ENCODE results near the gene IL6R.

Gene IL6R

DNA sequence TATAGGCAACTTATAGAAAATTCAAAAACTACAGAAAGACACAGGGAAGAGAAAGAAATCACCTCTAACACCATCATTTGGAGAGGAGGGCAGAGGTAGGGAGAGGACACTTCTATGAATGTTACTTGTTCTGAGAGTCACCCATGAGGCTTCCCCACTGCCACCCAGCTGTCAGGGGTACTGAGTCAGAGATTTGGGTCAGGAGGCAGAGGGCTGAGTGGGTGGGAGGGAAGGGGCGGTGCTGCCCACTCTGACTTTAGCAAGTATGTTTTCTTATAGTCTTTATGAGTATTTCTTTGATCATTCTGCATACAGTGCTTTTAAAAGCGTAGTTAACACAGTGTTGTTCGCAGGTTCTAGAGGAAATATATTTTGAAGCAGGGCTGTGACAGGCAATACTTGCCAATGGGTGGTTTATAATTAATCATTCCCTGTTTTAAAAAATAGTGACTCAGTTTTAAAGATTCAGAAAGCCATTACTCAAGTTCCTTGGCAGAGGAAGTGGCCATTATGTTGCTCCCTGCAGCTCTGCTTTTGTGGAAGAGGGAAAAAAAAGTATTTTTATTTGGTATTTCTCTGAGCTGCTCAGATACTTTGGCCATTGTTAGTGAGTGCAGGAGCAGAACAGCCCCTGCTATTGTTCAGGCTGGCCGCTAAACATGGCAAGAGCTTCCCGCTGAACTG is 18.3 kb downstream of the IL6R start:
- TF ChIP-seq SIN3A (IDR thresholded peaks at IDR 0.05; ENCODE audit: borderline replicate concordance, insufficient read depth, low read length) (no peak), FOXP2 (optimal IDR thresholded peaks at IDR 0.05; ENCODE audit: borderline replicate concordance, extremely low read depth, extremely low read length, insufficient read depth) (no peak), POLR2AphosphoS5 (IDR thresholded peaks at IDR 0.05; ENCODE audit: low read depth, low read length) (no peak), TAF1 (IDR thresholded peaks at IDR 0.05; ENCODE audit: borderline replicate concordance, insufficient read depth, low read length) (no peak)
- TF ChIP-seq, protein P1, sequence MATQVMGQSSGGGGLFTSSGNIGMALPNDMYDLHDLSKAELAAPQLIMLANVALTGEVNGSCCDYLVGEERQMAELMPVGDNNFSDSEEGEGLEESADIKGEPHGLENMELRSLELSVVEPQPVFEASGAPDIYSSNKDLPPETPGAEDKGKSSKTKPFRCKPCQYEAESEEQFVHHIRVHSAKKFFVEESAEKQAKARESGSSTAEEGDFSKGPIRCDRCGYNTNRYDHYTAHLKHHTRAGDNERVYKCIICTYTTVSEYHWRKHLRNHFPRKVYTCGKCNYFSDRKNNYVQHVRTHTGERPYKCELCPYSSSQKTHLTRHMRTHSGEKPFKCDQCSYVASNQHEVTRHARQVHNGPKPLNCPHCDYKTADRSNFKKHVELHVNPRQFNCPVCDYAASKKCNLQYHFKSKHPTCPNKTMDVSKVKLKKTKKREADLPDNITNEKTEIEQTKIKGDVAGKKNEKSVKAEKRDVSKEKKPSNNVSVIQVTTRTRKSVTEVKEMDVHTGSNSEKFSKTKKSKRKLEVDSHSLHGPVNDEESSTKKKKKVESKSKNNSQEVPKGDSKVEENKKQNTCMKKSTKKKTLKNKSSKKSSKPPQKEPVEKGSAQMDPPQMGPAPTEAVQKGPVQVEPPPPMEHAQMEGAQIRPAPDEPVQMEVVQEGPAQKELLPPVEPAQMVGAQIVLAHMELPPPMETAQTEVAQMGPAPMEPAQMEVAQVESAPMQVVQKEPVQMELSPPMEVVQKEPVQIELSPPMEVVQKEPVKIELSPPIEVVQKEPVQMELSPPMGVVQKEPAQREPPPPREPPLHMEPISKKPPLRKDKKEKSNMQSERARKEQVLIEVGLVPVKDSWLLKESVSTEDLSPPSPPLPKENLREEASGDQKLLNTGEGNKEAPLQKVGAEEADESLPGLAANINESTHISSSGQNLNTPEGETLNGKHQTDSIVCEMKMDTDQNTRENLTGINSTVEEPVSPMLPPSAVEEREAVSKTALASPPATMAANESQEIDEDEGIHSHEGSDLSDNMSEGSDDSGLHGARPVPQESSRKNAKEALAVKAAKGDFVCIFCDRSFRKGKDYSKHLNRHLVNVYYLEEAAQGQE (IDR thresholded peaks at IDR 0.05; ENCODE audit: insufficient read depth in 1 of 2, low read depth in 2 of 2, low read length in 2 of 2): no peak

DNA sequence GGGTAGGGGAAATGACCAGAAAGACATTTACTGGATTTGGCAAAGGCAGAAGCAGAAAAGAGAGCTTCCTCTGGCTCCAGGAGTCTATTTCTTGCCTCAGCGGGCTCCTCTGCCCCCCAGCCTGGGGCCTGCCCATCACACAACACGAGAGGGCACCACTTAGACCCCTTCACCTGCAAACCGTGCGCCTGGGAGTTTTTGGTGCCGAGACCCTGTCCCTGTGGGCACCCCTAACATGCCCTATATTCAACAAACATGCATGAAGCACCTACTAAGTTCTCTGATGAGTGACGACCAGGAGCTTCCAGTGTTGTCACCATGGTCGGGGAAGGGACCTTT is 18.8 kb downstream of the IL6R start:
- TF ChIP-seq, protein P1 (IDR thresholded peaks at IDR 0.05; ENCODE audit: insufficient read depth in 1 of 2, low read depth in 2 of 2, low read length in 2 of 2): no peak
- TF ChIP-seq POLR2AphosphoS5 (IDR thresholded peaks at IDR 0.05; ENCODE audit: low read depth, low read length) (no peak), SIN3A (IDR thresholded peaks at IDR 0.05; ENCODE audit: borderline replicate concordance, insufficient read depth, low read length) (no peak), TAF1 (IDR thresholded peaks at IDR 0.05; ENCODE audit: borderline replicate concordance, insufficient read depth, low read length) (no peak), FOXP2 (optimal IDR thresholded peaks at IDR 0.05; ENCODE audit: borderline replicate concordance, extremely low read depth, extremely low read length, insufficient read depth) (no peak)

DNA sequence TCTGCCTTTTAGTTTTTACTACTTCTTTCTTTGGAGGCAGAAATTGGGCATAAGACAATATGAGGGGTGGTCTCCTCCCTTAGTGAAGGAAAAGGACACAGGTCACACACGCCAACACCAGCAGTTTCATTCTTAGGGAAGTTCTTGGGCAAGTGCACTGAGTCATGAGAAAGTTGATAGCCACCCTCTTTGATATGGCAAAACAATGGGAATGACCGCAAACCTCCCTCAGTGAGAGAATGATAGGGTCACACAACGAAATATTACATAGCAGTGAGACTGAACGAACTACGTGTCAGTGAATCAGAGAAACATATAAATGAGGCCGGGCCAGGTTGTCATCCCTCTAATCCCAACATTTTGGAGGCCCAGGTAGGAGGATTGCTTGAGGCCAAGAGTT is 20.0 kb downstream of the IL6R start:
- TF ChIP-seq FOXP2 (optimal IDR thresholded peaks at IDR 0.05; ENCODE audit: borderline replicate concordance, extremely low read depth, extremely low read length, insufficient read depth) (no peak), TAF1 (IDR thresholded peaks at IDR 0.05; ENCODE audit: borderline replicate concordance, insufficient read depth, low read length) (no peak), POLR2AphosphoS5 (IDR thresholded peaks at IDR 0.05; ENCODE audit: low read depth, low read length) (no peak), SIN3A (IDR thresholded peaks at IDR 0.05; ENCODE audit: borderline replicate concordance, insufficient read depth, low read length) (no peak)
- TF ChIP-seq, protein P1 (IDR thresholded peaks at IDR 0.05; ENCODE audit: insufficient read depth in 1 of 2, low read depth in 2 of 2, low read length in 2 of 2): no peak

DNA sequence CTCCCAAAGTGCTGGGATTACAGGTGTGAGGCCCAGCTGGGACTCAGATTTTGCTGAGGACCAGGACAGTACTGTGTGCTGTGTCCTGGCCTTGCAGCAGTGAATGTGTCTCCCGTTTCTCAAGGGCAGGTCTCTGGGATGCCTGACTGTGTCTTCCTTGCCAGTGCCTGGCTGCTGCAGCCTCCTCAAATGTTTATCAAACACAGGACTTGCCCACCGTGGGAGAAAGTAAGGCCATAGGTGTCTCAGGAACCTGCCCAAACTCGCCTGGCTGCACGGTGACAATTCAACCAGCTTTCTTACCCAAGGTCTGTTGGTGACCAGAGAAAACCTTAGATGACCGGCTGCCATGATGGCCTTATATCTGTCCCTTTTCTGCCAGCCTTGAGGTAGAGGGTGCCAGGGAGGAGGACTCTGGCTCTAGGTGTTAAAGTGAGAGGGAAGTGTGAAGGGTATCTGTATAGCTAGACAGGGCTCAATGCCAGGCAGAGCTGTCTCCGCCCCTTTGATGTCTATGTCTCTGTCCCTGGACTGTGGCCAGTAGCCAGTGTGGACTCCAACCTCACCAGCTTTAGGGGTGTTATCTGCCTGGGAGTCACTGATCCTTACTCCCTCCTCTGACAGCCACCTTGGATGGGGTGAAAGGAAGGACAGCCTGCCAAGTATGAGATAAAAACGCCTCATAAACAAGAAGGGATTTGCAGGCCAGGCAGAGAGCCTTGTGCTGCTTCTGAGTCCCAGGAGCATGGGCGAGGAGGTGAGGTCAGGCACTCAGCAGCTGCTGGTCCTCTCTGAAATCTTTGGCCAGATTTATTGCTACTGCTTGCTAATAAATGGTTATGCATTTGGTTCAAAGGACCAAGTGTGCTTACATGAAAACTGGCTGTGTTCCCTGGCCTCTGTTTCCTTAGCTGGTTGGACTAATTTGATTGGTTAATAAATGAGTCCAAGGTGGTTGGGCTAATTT is 22.3 kb downstream of the IL6R start:
- TF ChIP-seq TAF1 (IDR thresholded peaks at IDR 0.05; ENCODE audit: borderline replicate concordance, insufficient read depth, low read length): no peak
- no peak for TF ChIP-seq POLR2AphosphoS5 (IDR thresholded peaks at IDR 0.05; ENCODE audit: low read depth, low read length)
- TF ChIP-seq, protein P1 (IDR thresholded peaks at IDR 0.05; ENCODE audit: insufficient read depth in 1 of 2, low read depth in 2 of 2, low read length in 2 of 2): no peak
- no peak for TF ChIP-seq FOXP2 (optimal IDR thresholded peaks at IDR 0.05; ENCODE audit: borderline replicate concordance, extremely low read depth, extremely low read length, insufficient read depth)
- no peak for TF ChIP-seq SIN3A (IDR thresholded peaks at IDR 0.05; ENCODE audit: borderline replicate concordance, insufficient read depth, low read length)
